Ishikawa (cell line): Measurements from ENCODE around the gene ACKR4.

Source experiments
- CEBPB ChIP-seq: IDR thresholded peaks from 2 replicates; pipeline ENCODE4 v1.6.1; 2012
- CREB1 ChIP-seq: IDR thresholded peaks from 2 replicates; pipeline ENCODE4 v1.6.1; 2012; ENCODE audit warnings: low read depth
- EP300 ChIP-seq: IDR thresholded peaks from 2 replicates; pipeline ENCODE4 v1.6.1; 2012; ENCODE audit warnings: borderline replicate concordance
- FOXM1 ChIP-seq: IDR thresholded peaks from 2 replicates; pipeline ENCODE4 v1.6.1; 2012; ENCODE audit warnings: low read depth, borderline replicate concordance
- MAX ChIP-seq: IDR thresholded peaks from 2 replicates; pipeline ENCODE4 v1.6.1; 2012
- NFIC ChIP-seq: IDR thresholded peaks from 2 replicates; pipeline ENCODE4 v1.6.1; 2012
- RAD21 ChIP-seq: IDR thresholded peaks from 2 replicates; pipeline ENCODE4 v1.6.1; 2012; ENCODE audit warnings: low read depth
- REST ChIP-seq: IDR thresholded peaks from 2 replicates; pipeline ENCODE4 v1.6.1; 2012; ENCODE audit warnings: low read depth, mild to moderate bottlenecking
- TAF1 ChIP-seq: IDR thresholded peaks from 2 replicates; pipeline ENCODE4 v1.6.1; 2012; ENCODE audit warnings: low read depth, mild to moderate bottlenecking
- TCF12 ChIP-seq: IDR thresholded peaks from 2 replicates; pipeline ENCODE4 v1.6.1; 2012; ENCODE audit warnings: low read depth
- USF1 ChIP-seq: IDR thresholded peaks from 2 replicates; pipeline ENCODE4 v1.6.1; 2012
- YY1 ChIP-seq: IDR thresholded peaks from 2 replicates; pipeline ENCODE4 v1.6.1; 2012; ENCODE audit warnings: low read depth
- ZBTB7A ChIP-seq: IDR thresholded peaks from 2 replicates; pipeline ENCODE4 v1.6.1; 2012; ENCODE audit warnings: low read depth

GRCh38 chr3:132554437-132554836 lies 42.6 kb upstream of the ACKR4 start:
- no peak for TF ChIP-seq REST
- TF ChIP-seq TAF1: no peak
- no peak for TF ChIP-seq ZBTB7A
- no peak for TF ChIP-seq CEBPB
- TF ChIP-seq RAD21: no peak
- no peak for TF ChIP-seq MAX
- TF ChIP-seq YY1: no peak
- no peak for TF ChIP-seq FOXM1
- no peak for TF ChIP-seq NFIC
- TF ChIP-seq USF1: no peak
- no peak for TF ChIP-seq EP300
- TF ChIP-seq CREB1: no peak
- no peak for TF ChIP-seq TCF12
